Stimulated activated CD4-positive, alpha-beta T cell treated with anti-CD3 and anti-CD28 coated beads, TNF-alpha, amount 100 ng/mL, for 4 hours (primary cell): ENCODE results near the gene CYLC1.

Experiments
- DNase-seq, 3 experiments: peaks; one replicate each; pipeline ENCODE4 v3.0.0-alpha.2; 2020; ENCODE audit warnings: low read depth in 3 of 3

Gene CYLC1, protein sequence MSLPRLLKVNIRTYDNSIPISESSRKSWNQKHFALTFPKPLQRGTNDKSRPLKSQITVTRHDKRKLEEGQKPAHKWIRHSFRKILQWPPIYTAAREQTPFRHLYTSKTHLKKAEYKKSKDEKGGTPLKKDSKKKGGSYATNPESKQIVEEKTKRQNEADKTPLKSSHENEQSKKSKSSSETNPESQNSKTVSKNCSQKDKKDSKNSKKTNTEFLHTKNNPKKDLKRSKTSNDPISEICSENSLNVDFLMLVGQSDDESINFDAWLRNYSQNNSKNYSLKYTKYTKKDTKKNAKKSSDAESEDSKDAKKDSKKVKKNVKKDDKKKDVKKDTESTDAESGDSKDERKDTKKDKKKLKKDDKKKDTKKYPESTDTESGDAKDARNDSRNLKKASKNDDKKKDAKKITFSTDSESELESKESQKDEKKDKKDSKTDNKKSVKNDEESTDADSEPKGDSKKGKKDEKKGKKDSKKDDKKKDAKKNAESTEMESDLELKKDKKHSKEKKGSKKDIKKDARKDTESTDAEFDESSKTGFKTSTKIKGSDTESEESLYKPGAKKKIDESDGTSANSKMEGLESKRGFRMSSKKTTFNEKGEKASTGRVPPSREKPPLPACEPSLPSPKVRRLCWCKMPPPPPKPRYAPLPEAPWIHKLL

DNA sequence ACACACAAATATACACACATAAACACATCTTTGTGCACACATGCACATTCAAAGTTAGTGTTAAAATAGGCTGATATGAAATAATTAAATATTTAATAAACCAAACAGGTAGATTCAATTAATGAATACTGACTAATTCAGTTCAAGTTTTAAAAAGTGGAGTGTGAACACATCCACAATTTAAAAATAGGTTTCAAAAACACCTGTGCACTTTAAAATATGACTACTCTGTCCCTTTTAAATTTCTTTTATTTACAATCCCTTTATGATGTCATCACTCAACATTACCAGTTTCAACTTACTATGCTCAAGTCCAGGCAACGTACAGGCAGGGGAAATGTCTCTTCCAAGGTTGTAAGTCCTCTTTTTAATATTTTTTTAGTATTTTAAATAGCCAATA, at the start of gene CYLC1:
CYLC1 (plus strand) TSS at position 301 of the 400 bp plus-strand sequence; CDS start at position 338, 37 bp downstream.
- DNase-seq = no peak

- no peak for DNase-seq
Measured at GRCh38 chrX:83819304-83819703, 41.6 kb upstream of the CYLC1 start.

DNA sequence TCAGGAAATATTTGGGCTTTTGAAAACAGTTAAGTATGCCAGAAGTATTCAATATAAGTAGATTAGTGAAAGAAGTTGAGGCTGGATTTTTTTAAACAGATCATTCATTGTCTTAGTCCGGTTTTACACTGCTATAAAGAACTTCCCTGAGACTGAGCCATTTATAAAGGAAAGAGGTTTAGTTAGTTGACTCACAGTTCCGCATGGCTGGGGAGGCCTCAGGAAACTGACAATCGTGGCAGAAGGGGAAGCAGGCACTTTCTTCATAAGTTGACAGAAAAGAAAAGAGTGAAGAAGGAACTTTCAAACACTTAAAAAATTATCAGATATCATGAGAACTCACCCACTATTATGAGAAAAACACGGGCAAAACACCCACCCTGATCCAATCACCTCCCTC, 31.1 kb upstream of the CYLC1 start:
- no peak for DNase-seq

GRCh38 chrX:83845397-83845796, 15.5 kb upstream of the CYLC1 start:
- DNase-seq = no peak

DNA sequence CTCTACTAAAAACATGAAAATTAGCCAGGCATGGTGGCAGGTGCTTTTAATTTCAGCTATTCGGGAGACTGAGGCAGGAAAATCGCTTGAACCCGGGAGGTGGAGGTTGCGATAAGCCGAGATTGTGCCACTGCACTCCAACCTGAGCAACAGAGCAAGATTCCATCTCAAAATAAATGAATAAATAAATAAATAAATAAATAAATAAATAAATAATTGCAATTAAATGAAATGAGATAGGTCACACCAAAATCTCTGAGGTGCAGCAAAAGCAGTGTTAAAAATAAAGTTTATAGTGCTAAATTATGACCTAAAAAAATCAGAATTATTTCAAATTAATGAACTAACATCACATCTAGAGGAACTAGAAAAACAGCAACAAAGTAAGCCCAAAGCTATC, 13.6 kb upstream of the CYLC1 start:
- no peak for DNase-seq

DNA sequence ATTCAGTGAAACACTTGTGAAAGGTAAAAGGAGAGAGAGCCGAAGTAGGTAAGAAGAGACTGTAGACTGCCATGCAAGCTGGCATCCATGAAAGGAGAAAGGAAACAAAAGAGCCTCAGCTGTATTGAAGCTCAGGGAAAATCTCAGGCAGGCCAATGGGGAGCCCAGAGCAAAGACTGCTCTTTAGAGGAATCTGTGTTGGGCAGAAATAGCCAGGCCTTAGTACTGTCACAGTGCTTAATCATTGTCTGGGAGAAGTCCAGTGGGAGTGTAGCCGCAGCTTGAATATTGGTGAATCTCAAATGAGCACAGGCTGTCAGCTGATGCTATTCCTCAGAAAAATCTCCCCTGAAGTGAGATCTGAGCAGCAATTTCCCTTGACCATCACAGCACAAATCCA, 27.6 kb downstream of the CYLC1 start:
- no peak for DNase-seq

DNA sequence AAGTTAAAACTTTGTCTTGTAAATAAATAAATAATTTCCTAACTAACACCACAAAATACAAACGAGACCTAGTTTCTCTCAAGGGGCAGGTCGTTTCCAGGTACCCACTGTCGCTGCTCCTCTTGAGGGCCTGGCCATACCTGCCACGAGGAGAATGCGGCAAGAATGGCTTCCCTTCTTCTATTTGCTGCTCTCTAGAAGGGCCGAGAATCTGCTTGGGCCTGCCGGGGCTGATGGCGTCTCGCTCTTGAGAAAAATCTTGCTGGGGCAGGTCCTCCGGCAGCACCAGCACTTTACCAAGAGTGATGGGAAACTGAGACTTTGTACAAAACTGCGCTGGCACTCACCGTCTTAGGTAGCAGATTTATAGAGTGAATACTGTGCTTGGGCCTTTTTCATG, 31.5 kb downstream of the CYLC1 start:
- no peak for DNase-seq

DNA sequence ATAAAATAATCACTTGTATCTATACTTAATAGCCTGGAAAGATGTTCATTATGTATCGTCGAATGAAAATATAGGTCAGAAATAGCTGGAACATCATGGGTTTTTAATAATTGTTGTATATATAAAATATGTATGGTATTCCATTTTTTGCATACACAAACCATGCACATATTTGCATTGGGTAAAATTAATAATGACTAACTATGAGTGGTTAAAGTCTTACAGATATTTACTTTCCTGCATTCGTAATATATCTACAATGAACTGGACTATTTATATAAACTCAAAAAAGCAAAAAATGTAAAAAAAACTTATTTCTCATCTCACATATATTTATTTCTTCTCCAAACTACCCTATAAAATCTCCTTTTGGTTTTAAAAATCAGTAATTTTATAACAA, 46.0 kb downstream of the CYLC1 start:
- no peak for DNase-seq

DNA sequence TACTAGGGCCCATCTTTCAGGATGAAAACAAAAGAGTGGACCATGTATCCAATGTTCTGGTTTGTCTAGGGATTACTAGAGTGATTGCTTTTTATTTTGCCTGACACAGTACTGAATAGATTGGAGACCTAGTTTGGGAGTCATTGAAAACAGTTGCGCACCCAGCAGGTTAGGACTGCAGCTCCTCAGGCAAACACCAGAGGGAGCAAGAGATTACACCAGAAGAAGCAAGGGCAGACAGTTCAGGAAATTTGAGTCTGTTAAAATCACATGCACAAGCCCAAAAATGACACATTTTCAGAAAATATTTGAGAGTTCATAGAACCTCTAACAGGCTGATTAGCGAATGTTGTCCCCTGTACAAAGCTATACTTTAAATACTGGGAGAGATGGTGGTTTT, 55.6 kb downstream of the CYLC1 start:
- DNase-seq = no peak

DNA sequence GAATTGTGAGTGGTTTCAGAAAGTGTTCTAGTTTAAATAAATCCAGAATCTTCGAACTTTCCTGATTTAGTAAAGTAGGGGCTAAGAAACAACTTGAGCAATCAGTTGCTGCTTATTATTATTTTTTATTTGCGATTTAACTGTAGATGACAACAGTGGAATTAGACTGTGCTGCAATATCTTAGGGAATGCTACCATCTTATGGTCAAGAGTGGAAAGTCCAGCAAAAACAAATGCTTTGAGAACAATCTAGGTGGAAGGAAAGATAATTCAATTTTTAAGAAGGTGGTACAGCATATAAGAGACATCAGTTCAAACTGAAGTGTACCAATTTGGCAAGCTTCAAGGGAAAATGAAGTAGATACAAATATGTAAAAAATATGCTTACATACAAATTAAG, 73.3 kb downstream of the CYLC1 start:
- DNase-seq = no peak
